ENCODE measurements around the gene ENDOD1. TPM values are rescaled to one million over a fixed set of nuclear protein-coding genes. Genes with fewer than 3 reads are reported as not detected.

ENDOD1 gene
- total RNA-seq, 2 experiments from 2014 or later, result 3.8 to 4.4 TPM

DNA sequence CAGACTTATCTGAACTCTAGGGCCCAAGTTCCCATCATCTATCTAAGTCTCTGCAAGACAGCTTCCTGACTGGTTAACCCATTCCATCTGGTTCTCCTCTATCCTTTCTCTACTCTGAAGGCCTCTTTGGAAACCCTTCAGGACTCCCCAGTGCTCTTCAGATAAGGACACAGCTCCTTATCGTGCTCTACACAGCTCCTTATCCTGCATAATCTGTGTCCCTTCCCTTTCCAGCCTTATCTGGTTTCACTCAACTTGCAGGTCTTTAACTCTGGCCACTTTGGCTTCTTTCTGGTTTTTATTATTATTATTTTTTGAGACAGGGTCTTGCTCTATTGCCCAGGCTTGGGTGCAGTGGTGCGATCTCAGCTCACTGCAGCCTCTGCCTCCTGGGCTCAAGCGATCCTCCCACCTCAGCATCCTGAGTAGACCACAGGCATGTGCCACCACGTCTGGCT lies 10.6 kb downstream of the ENDOD1 start:
- Mint-ChIP-seq H3K27ac (no peak overlapping the region), H3K4me3 (no peak overlapping the region), H3K9me3 (no peaks in the 10 kb centered on the region), H3K27me3 (no peaks in the 10 kb centered on the region), H3K4me1 (ENCODE audit: low read depth) (peaks cover 4% of the 10 kb centered on the region), H3K36me3 (ENCODE audit: low read depth) (peaks cover 12% of the 10 kb centered on the region)
- CTCF ChIA-PET, result no interaction called here
- TF ChIP-seq CTCF (IDR thresholded peaks at IDR 0.05), result no peak
- Histone ChIP-seq H3K4me3 (ENCODE audit: low read length) (no peak overlapping the region), H3K9me3 (ENCODE audit: control insufficient read depth in 1 of 2, insufficient read depth in 1 of 2, low read length in 2 of 2) (no peaks in the 10 kb centered on the region), H3K36me3 (ENCODE audit: insufficient read depth, low read length) (no peaks in the 10 kb centered on the region), H3K27me3 (ENCODE audit: control insufficient read depth in 1 of 2, insufficient read depth in 2 of 2, low read length in 2 of 2) (no peaks in the 10 kb centered on the region), H3K4me1 (ENCODE audit: insufficient read depth, low read length) (no peaks in the 10 kb centered on the region), H3K27ac (ENCODE audit: low read depth in 1 of 2, low read length in 2 of 2) (no peak overlapping the region)
- DNase-seq, result no peak
- no peak for ATAC-seq (ENCODE audit: poor library complexity)
- POLR2A ChIA-PET, result interaction anchor here (1.8 kb wide), 1 partner anchor 10 kb away, joined by 4 read pairs; the partner anchor contains the start of gene ENDOD1
- intact Hi-C loops (cut with DNase I, micrococcal nuclease), result loop anchor here in 1 of 2 experiments (10.0 kb wide), 1 partner anchor 45 kb away; no protein-coding TSS in a partner anchor

GRCh38 chr11:95100856-95101507 lies 11.3 kb downstream of the ENDOD1 start:
- no peak overlapping the region for H3K27ac Mint-ChIP-seq
- Histone ChIP-seq H3K36me3 (ENCODE audit: insufficient read depth, low read length) (no peaks in the 10 kb centered on the region), H3K4me1 (ENCODE audit: insufficient read depth, low read length) (no peaks in the 10 kb centered on the region), H3K4me3 (ENCODE audit: low read length) (no peak overlapping the region), H3K9me3 (ENCODE audit: control insufficient read depth in 1 of 2, insufficient read depth in 1 of 2, low read length in 2 of 2) (no peaks in the 10 kb centered on the region), H3K27me3 (ENCODE audit: control insufficient read depth in 1 of 2, insufficient read depth in 2 of 2, low read length in 2 of 2) (no peaks in the 10 kb centered on the region), H3K27ac (ENCODE audit: low read depth in 1 of 2, low read length in 2 of 2) (no peak overlapping the region)
- ChIA-PET CTCF (no interaction called here), POLR2A (no interaction called here)
- TF ChIP-seq CTCF (IDR thresholded peaks at IDR 0.05), result no peak
- DNase-seq (no peak), ATAC-seq (ENCODE audit: poor library complexity) (no peak)
- H3K9me3 Mint-ChIP-seq, result no peaks in the 10 kb centered on the region
- H3K4me3 Mint-ChIP-seq, result no peak overlapping the region
- intact Hi-C loops (cut with DNase I, micrococcal nuclease), result loop anchor here in 1 of 2 experiments (10.0 kb wide), 1 partner anchor 46 kb away; no protein-coding TSS in a partner anchor
- no peaks in the 10 kb centered on the region for H3K27me3 Mint-ChIP-seq
- H3K36me3 Mint-ChIP-seq (ENCODE audit: low read depth), result peaks cover 9% of the 10 kb centered on the region
- peaks cover 4% of the 10 kb centered on the region for H3K4me1 Mint-ChIP-seq (ENCODE audit: low read depth)

GRCh38 chr11:95101935-95102334 lies 12.3 kb downstream of the ENDOD1 start:
- no peak overlapping the region for H3K4me3 Mint-ChIP-seq
- no peaks in the 10 kb centered on the region for H3K4me1 Mint-ChIP-seq (ENCODE audit: low read depth)
- ATAC-seq (ENCODE audit: poor library complexity) (no peak), DNase-seq (no peak)
- ChIA-PET CTCF (no interaction called here), POLR2A (no interaction called here)
- H3K27ac Mint-ChIP-seq, result no peak overlapping the region
- Histone ChIP-seq H3K36me3 (ENCODE audit: insufficient read depth, low read length) (no peaks in the 10 kb centered on the region), H3K9me3 (ENCODE audit: control insufficient read depth in 1 of 2, insufficient read depth in 1 of 2, low read length in 2 of 2) (no peaks in the 10 kb centered on the region), H3K4me3 (ENCODE audit: low read length) (no peak overlapping the region), H3K27me3 (ENCODE audit: control insufficient read depth in 1 of 2, insufficient read depth in 2 of 2, low read length in 2 of 2) (no peaks in the 10 kb centered on the region), H3K4me1 (ENCODE audit: insufficient read depth, low read length) (no peaks in the 10 kb centered on the region), H3K27ac (ENCODE audit: low read depth in 1 of 2, low read length in 2 of 2) (no peak overlapping the region)
- peaks cover 9% of the 10 kb centered on the region for H3K36me3 Mint-ChIP-seq (ENCODE audit: low read depth)
- no peaks in the 10 kb centered on the region for H3K27me3 Mint-ChIP-seq
- no peaks in the 10 kb centered on the region for H3K9me3 Mint-ChIP-seq
- intact Hi-C loops (cut with DNase I, micrococcal nuclease), result loop anchor here in 1 of 2 experiments (10.0 kb wide), 1 partner anchor 47 kb away; no protein-coding TSS in a partner anchor
- no peak for TF ChIP-seq CTCF (IDR thresholded peaks at IDR 0.05)
